Breast epithelium (tissue), 4 donors: ENCODE results near the gene PLPPR3. TPM values are rescaled to one million over a fixed set of nuclear protein-coding genes. Genes with fewer than 3 reads are reported as not detected.
A peak's percentile ranks its signal among the peaks of the same experiment; 100 is the strongest.

ENCODE experiments used
- DNase-seq, 2 donors: peaks; one replicate each; pipeline ENCODE4 v3.0.0-alpha.2; 2019; ENCODE audit warnings: low spot score in 2 of 2
- H3K27ac ChIP-seq, 2 donors: fragments of 200-600 bp; sonication (generic) in 1 of 2; one replicate each; pipeline ENCODE4 v1.5.1; 2016 to 2019; ENCODE audit warnings: mild to moderate bottlenecking in 1 of 2
- H3K27me3 ChIP-seq, 2 donors: fragments of 200-600 bp; sonication (generic) in 1 of 2; one replicate each; pipeline versions ENCODE4 v1.5.1 to v1.6.0; 2017 to 2019; ENCODE audit warnings: control low read depth in 1 of 2, mild to moderate bottlenecking in 1 of 2
- H3K36me3 ChIP-seq: fragments of 200-600 bp; one replicate; pipeline ENCODE4 v1.5.1; 2019
- H3K4me1 ChIP-seq, 2 donors: fragments of 200-600 bp; sonication (generic); one replicate each; pipeline ENCODE4 v1.5.1; 2016 to 2019; ENCODE audit warnings: control low read depth in 1 of 2
- H3K4me3 ChIP-seq, 3 donors: fragments of 200-600 bp; sonication (generic); 1 replicate in 2 of 3; 2 replicates in 1 of 3; pipeline ENCODE4 v1.5.1; 2016 to 2019; ENCODE audit warnings: mild to moderate bottlenecking in 3 of 3, moderate library complexity in 2 of 3
- H3K9me3 ChIP-seq, 2 donors: fragments of 200-600 bp; sonication (generic) in 1 of 2; one replicate each; pipeline ENCODE4 v1.5.1; 2016 to 2019; ENCODE audit warnings: control low read depth in 1 of 2
- POLR2A ChIP-seq: fragments of 450-650 bp; IDR thresholded peaks from one replicate; pipeline ENCODE4 v1.6.1; 2016; ENCODE audit warnings: antibody characterized with exemption, mild to moderate bottlenecking, moderate library complexity
- POLR2AphosphoS5 ChIP-seq, 3 donors: sonication (generic); formaldehyde crosslinking; IDR thresholded peaks; one replicate each; pipeline ENCODE4 v1.6.1; 2017; ENCODE audit warnings: antibody characterized with exemption in 3 of 3
- intact Hi-C: fragments of 100-400 bp; cut with DNase I; formaldehyde crosslinking; loops from one replicate; pipeline ENCODE4 v1.15.1; 2023; ENCODE audit warnings: low total_unique reads
- total RNA-seq, 3 donors: library from RNA; depleted of rRNA; stranded (reverse); fragments of >200 nt; gene quantifications; one replicate each; pipeline ENCODE4 v1.1.0, GENCODE V29; 2016
- TF ChIP-seq, protein P1 (sequence below), 3 donors: fragments of 450-650 bp; IDR thresholded peaks; one replicate each; pipeline ENCODE4 v1.5.1; 2016 to 2017; ENCODE audit warnings: antibody characterized with exemption in 3 of 3, mild to moderate bottlenecking in 3 of 3, moderate library complexity in 3 of 3

The PLPPR3 gene
- total RNA-seq, 3 donors from 2014 or later: 6.9 to 9.1 TPM; not detected in 1

DNA sequence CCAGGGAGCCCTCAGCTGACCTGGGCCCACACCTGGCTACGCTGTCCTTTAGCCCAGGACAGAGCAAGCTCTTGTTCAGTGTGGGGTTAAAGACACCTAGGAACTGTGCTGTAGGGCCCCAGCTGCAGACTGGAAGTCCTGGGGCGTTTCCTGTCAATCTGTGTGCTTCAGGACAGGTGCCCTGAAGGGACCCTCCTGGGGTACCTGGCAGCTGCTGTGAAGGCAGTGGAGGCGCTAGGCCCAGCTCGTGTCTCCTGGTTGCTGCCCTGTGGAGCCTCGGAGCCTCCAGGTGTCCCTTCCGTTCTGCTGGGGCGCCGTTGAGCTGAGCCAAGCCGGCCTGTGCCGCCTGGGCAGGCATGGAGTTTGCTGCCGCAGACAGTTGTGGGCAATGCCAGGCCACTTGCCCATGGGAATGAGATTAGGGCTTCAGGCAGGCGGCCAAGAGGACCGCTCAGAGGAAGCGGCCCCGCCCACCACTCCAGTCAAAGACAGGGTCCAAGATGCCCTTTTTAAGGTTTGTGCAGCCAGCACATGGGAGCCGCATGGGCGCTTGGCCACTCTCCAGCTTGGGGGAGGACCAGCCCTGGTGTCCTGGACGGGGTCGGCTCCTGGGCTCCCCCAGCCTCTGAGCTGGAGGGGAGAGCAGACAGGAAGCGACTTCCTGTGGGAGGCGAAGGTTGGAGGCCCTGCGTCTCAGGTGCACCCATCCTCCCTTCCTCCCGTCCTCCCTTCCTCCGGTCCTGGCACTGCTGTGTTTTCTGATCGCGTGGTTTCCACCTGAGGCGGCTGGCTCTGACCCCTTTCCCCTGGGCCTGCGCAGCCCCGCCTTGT, 20.5 kb downstream of the PLPPR3 start:
- TF ChIP-seq, protein P1, sequence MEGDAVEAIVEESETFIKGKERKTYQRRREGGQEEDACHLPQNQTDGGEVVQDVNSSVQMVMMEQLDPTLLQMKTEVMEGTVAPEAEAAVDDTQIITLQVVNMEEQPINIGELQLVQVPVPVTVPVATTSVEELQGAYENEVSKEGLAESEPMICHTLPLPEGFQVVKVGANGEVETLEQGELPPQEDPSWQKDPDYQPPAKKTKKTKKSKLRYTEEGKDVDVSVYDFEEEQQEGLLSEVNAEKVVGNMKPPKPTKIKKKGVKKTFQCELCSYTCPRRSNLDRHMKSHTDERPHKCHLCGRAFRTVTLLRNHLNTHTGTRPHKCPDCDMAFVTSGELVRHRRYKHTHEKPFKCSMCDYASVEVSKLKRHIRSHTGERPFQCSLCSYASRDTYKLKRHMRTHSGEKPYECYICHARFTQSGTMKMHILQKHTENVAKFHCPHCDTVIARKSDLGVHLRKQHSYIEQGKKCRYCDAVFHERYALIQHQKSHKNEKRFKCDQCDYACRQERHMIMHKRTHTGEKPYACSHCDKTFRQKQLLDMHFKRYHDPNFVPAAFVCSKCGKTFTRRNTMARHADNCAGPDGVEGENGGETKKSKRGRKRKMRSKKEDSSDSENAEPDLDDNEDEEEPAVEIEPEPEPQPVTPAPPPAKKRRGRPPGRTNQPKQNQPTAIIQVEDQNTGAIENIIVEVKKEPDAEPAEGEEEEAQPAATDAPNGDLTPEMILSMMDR (IDR thresholded peaks at IDR 0.05): no peak
- TF ChIP-seq POLR2AphosphoS5 (IDR thresholded peaks at IDR 0.05): no peak
- TF ChIP-seq POLR2A: no peak
- peak overlapping the region; percentile 13 to 83 (median 20) for H3K4me3 ChIP-seq
- peaks cover 31 to 48% of the 10 kb centered on the region in 2 donors for H3K4me1 ChIP-seq
- no peak for DNase-seq
- no peaks in the 10 kb centered on the region for H3K27me3 ChIP-seq
- H3K9me3 ChIP-seq: no peaks in the 10 kb centered on the region
- intact Hi-C loops: no loop called here
- peaks cover 15% of the 10 kb centered on the region for H3K36me3 ChIP-seq
- peak overlapping the region; percentile 85 to 100 for H3K27ac ChIP-seq

DNA sequence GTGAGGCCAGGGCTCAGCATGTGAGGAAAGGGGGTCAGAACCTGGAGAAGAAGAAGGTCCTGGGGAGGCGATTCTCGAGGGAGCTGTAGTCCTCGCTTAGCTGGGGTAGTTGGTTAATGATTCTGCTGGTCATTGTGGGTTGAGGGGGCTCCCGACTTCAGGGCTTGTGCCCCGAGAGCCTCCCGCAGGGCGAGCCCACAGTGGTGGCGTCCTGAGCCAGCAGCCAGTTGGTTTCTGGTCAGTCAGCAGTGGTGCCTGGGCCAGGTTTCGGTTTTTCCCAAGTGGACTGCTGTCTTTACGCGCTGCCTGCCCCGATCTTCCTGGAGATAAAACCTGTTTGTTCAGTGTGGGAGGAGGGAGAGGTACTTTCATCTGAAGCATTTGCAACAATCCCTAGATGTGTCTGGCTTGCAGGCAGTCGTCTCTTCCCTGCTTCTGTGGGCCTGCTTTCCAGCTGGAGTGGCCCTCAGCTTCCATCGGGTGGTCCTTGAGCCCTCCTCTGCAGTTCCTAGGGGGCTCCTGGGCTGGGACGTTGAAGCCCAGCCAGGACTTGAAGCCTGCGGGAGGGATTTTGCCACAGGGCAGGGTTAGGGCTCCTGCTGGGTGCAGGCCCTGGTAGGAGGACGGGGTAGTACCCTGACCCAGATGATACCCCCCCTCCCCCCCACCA, 21.3 kb downstream of the PLPPR3 start:
- TF ChIP-seq POLR2AphosphoS5 (IDR thresholded peaks at IDR 0.05) (peak in 2 of 3 donors; percentile 7 to 73), POLR2A (no peak)
- TF ChIP-seq, protein P1 (IDR thresholded peaks at IDR 0.05): no peak
- peak; percentile 78 to 88 for DNase-seq
- peak overlapping the region; percentile 13 to 83 (median 20) for H3K4me3 ChIP-seq
- H3K4me1 ChIP-seq: peaks cover 36 to 48% of the 10 kb centered on the region in 2 donors
- H3K27ac ChIP-seq: peak overlapping the region; percentile 85 to 100
- intact Hi-C loops: no loop called here
- no peaks in the 10 kb centered on the region for H3K27me3 ChIP-seq
- H3K9me3 ChIP-seq: no peaks in the 10 kb centered on the region
- peaks cover 11% of the 10 kb centered on the region for H3K36me3 ChIP-seq

DNA sequence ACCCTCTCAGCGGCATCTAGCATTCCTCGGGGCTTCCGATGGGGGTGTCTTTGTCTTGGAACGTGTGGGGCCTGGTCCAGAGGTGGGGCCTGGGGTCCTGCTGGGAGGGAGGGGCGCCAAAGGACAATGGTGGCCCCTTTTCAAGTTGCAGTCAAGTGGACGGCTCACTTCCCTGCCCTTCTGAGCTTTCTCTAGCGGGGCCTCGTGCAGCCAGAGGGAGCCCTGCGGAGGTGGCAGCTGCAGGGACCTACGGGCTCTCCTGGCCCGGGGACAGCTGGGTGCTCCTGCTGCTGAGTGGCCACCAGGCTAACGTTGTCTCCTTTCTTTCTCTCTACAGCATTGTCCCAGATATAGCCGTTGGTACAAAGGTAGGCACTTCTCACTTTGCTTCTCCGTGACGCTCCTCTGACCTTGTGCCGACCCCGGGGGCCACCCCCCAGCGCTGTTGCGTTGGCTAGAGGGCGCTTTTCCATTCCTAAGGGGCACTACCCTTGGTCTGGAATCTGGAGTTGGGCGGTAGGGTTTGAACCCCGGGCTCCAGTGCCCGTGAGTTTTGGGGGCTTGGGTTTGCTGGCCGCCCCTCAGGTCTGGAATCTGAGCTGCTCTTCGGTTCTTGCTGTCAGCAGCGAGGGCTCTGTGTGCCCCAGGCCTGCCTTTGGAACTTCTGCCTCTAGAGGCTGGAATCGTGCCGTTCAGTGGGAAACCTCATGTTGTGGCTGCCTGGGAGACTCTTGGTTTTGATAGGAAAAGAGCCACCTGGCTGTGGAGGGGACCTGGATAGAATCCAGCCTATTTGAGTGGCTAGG, 22.5 kb downstream of the PLPPR3 start:
- H3K4me1 ChIP-seq: peaks cover 36 to 48% of the 10 kb centered on the region in 2 donors
- peak overlapping the region; percentile 83 to 96 (median 91) for H3K4me3 ChIP-seq
- H3K27ac ChIP-seq: peak overlapping the region; percentile 98 to 100
- intact Hi-C loops: no loop called here
- no peaks in the 10 kb centered on the region for H3K27me3 ChIP-seq
- no peaks in the 10 kb centered on the region for H3K36me3 ChIP-seq
- no peak for DNase-seq
- no peaks in the 10 kb centered on the region for H3K9me3 ChIP-seq
- no peak for TF ChIP-seq POLR2AphosphoS5 (IDR thresholded peaks at IDR 0.05)
- TF ChIP-seq POLR2A: no peak
- TF ChIP-seq, protein P1 (IDR thresholded peaks at IDR 0.05): peak in 1 of 3 donors; percentile 10

DNA sequence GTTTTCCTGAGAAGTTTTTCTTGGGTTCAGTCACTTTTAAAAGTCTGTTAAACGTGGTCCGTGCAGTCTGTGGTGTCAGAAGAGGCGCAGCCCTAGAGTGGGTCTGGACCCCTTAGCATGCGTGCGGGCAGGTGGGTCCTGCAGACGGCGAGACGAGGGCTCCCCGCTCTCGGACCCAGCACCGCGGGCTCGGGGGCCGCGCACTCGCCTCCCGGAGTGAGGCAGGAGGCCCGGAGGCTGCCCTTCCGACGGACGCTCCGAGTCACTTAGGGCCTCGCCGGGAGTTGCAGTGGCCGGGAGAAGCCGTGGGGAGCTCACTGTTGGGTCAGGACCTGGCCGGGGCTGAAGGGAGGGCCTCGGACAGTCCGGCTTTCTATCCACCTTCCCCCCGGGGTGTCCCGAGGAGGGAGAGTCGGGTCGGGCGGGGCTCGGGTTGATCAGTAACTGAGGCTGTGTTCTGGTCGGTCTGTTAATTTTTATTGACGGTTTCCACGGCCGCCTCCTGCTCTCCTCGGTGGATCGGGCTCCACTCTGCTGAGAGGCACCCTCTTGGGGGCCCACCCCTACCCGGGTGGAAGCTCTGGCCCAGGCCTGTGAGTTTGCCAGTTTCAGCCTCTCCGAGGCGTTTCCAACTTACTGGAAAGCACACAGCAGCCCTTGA, 23.2 kb downstream of the PLPPR3 start:
- no peaks in the 10 kb centered on the region for H3K9me3 ChIP-seq
- intact Hi-C loops: no loop called here
- no peaks in the 10 kb centered on the region for H3K27me3 ChIP-seq
- H3K27ac ChIP-seq: peak overlapping the region; percentile 98 to 100
- DNase-seq: no peak
- peak overlapping the region; percentile 83 to 96 (median 91) for H3K4me3 ChIP-seq
- no peaks in the 10 kb centered on the region for H3K36me3 ChIP-seq
- H3K4me1 ChIP-seq: peaks cover 36 to 47% of the 10 kb centered on the region in 2 donors
- TF ChIP-seq POLR2A (no peak), POLR2AphosphoS5 (IDR thresholded peaks at IDR 0.05) (no peak)
- TF ChIP-seq, protein P1 (IDR thresholded peaks at IDR 0.05): no peak
